RPMI8226 (cell line): ENCODE measurements around the gene APBA2.

Experiments used
- DNase-seq: peaks from one replicate; pipeline ENCODE4 v3.0.0-alpha.2; 2015

APBA2 gene

DNA sequence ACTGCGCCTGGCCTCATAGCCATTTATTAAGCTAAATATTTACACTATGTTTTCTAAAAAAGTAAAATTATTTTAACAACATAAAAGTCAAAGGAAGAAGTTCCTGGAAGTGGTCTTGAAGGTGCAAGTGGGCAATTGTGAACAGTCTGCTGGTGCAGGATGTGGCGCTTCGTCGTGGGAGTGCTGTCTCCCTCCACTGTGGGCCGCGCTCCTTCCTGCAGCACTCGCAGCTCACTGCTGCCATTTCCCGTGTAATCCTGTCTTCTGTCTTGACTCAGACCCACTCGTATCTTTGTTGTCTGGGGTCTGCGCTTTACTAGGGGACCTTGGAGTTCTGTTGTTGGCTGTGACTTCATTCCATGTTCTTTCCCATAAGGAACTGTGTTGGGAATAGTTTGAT lies 56.3 kb downstream of the APBA2 start:
- DNase-seq: no peak

DNA sequence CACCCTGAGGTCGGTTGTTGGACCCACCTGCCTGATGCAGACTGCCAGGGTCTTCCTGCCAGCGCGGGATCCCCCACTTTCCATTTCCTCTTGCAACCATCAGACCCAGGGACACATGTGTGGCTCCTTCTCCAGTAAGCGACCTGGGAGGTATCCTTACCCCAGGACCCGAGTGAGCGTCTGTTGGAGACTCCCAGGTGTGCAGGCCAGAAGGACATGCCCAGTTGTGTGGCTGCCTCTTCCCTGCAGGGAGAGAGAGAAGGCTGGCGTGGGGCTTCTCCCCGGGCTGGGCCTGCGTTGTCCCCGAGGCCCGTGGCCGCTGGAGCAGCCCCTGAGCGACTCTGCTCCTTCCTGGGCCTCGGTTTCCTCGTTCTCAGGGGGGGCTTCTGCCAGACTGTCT lies 56.8 kb downstream of the APBA2 start:
- DNase-seq: no peak

DNA sequence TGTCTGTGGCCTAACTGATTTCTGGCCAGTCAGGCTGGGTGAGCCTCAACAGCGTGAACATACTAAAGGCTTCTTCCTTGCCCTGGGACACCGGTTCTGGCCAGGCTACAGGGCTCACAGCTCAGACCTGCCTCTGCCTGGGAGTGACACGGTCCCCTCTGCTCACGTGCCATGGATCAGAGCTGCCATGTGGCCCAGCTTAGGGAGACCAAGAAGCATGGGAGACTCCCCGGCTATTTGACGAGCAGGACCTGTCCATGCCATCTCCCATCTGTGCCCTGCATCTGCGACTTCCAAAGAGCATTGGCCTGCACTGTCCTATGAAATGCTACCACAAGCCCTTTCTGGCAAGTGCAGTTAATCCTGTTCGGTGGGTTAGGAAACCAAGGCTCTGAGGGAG lies 57.4 kb downstream of the APBA2 start:
- no peak for DNase-seq

DNA sequence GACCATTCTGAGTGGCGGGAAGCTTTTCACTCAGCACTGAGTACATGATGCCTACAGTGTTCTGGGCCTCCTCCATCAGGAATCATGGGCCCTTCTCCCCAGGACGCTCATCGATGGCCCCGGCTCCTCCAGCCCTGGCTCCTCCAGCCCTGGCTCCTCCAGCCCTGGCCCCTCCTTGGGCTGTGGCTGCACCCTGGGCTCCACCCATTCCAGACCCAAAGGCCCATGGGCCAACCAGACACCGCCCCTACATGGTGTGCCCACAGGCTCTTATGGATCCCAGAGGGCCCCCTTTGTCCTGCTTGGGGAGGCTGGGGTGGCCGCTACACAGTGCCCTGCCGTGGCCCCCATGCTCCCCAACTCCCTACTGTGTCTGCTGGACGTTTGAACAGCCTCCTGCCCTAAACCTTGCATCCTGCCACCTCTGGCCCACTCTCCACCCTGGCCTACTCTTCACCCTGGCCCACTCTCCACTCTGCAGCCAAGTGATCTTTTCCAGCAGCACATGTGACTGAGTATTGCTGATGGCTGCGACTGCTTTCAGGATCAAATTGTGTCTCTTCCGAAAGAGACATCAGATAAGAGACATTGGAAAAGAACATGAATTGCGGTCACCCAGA lies 57.9 kb downstream of the APBA2 start:
- DNase-seq: no peak

GRCh38 chr15:28944286-28944685 lies 58.5 kb downstream of the APBA2 start:
- DNase-seq: no peak

- no peak for DNase-seq
These were observed 59.0 kb downstream of the APBA2 start for GRCh38 chr15:28944696-28945300.

- DNase-seq: no peak
These were observed 60.0 kb downstream of the APBA2 start for GRCh38 chr15:28945626-28946230.

DNA sequence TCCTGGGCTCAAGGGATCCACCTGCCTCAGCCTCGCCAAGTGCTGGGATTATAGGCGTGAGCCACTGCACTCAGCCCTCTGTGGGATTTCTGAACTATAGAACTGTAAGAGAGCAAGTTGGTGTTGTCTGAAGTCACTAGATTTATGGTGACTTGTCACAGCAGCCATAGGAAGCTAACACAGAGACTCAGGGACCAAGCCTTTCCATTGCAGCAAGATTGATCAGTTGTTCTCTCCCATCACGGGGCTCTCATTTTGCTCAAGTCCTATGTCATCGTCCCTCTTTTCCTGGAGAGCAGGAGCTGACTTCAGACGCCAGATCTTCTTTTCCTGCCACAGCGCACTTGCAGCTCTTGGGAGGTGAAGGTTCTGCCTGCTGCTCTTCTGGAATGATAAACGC lies 61.0 kb downstream of the APBA2 start:
- no peak for DNase-seq

GRCh38 chr15:28947221-28947674 lies 61.5 kb downstream of the APBA2 start:
- no peak for DNase-seq

DNA sequence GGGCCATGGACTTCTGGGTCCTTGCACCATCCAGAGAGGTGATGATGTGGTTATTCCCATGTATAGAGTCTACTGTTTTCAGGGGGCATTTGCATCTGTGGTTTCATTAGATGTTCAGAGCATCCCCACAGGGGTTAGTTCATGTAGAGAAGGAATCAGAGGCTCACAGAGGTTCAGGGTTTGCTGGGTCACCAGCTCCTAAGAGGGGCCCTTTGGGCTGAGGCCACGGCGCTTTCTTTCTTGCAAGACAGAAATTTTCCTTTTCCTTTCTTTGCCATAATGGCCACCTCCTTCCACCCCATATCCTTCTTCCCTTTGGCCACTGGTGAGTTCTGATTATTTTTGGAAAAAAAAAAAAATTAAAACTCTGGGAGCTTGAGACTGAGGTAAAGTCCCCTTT lies 62.3 kb downstream of the APBA2 start:
- DNase-seq: no peak

GRCh38 chr15:28950916-28951315 lies 65.1 kb downstream of the APBA2 start:
- DNase-seq: no peak

DNA sequence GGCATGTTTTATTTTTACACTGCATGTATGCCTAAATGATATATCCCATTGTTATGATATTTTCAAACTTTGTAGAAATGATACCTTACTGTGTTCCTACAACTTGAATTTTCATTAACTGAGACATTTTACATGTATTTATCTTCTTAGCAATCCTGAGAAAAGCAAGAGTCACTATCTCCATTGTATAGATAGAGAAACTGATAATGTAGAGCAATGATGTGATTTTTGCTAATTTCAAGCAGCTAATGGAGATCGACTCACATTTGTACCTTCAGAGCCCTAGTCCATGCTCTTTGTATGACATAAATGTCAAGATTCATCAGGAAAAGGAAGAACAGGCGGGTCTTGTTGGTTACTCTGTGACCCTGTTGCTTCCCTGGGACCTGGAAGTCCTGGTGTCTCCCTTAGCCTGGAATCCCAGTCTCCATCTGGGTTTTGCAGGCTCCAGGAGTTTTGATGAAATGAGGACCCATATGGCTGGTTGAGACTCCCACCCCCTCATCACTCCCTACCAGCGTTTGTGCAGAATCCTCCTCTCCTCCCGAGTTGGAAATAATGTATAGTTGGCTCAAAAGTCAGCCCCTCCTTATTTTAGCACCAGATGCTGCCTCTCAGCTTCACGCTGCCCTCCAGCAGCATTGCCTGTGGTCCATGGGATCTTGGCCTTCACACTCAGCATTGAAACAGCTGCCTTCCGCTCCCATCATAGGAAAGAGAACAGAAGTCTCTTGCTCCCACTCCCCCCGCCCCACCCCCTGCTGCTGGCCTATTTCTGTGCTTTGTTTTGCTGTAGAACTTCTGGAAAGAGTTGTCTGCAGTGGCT lies 67.1 kb downstream of the APBA2 start:
- DNase-seq: no peak

- DNase-seq: no peak
These were observed 67.9 kb downstream of the APBA2 start for GRCh38 chr15:28953573-28954195.

DNA sequence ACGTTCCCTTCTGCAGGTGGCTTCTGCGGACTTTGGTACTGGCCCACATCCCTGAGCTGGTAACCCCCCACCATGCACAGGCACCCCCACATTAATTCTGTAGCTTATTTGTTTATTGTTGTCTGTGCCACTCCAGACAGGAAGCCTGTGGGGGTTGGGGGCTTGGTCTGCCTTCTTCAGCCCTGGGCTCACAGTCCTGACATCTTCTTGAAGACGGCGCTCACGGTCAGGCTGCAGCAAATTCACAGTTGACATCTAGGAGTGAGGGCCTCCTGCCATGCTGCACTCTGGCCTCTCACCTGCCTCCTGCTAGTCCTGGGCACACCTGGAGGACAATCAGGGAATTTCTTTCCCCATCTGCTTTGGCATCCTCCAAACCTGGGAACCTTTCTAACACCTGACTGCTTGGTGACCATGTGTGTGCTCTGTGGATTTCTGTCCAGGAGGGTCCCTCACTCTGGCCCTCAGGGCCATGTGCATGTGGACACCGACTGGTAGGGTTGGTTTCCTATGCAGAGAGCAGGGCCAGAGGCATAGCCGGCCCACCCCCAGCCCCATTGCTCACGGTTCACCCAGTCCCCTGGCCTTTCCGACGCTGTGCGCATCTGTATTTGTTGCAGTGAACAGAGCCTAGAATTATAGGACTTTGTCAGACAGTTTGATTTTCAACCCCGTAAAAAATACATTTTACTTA lies 68.8 kb downstream of the APBA2 start:
- DNase-seq: no peak

GRCh38 chr15:28955160-28955992 lies 69.6 kb downstream of the APBA2 start:
- DNase-seq: peak; percentile 40

GRCh38 chr15:28955993-28956421 lies 70.2 kb downstream of the APBA2 start:
- DNase-seq: no peak

GRCh38 chr15:28956491-28956890 lies 70.7 kb downstream of the APBA2 start:
- DNase-seq: no peak

DNA sequence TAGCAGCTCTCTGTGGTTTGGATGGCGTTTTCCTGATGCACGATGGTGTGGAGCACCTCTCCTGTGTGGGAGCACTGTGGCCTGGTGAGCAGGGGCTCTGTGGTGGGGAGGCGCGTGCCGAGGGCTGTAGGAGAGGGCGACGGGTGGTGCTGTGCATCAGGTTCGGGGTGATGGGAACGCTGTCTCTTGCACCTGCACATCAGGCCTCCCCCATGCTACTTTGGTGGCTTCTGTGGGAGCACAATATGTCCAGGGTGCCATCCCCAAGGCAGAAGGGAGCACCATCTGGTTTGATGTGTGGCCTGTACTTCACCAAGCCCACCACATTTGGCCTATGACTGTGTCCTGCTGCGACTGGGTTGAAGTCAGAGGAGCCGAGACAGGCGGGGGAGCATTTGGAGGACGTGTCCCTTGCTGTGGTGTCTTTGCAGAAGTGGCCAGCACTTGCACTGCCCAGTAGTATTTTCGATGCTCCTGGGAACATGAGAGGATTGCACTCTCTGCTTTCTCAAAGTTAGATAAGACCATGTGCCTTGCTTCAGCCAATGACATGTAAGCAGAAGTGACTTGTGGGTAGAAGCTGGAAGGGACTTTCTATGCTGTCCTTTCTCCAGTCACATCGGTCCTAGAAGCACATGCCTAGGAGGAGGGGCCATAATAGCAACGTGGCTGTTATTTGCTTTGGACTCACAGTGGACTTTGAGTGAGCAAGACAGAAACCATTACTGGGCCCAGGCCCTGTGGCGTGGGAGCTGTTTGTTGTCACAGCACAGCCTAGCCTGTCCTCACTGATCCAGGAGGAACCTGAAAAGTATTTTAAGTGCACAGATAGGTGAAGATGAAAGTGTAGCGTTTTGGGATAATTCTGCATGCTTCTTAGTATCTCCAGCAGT lies 72.1 kb downstream of the APBA2 start:
- DNase-seq: no peak

- DNase-seq: no peak
These were observed 73.6 kb downstream of the APBA2 start for GRCh38 chr15:28959326-28959725.

GRCh38 chr15:28960979-28961378 lies 75.2 kb downstream of the APBA2 start:
- DNase-seq: no peak

DNA sequence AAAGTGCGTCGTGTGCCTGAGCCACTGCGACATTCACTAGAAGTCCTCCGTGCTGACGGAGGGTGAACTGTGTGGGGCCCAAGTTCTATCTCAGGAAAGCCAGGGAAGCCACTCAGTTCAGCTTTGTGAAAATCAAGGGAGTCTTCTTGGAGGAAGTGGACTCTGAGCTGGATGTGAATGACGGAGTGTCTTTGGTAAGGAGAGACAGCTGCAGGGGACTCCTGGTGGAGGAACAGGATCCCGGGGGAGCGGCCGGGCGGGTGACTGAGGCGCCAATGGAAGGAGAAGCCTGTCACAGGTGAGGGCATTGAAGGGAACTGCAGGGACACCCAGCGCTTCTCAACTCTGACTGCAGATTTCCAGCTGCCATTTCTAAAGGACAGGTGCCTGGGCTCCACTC lies 75.6 kb downstream of the APBA2 start:
- DNase-seq: no peak
